Bronchial epithelial cell (primary cell): Measurements from ENCODE around the gene SPOPL. TPM values are rescaled to one million over a fixed set of nuclear protein-coding genes. Genes with fewer than 3 reads are reported as not detected.
A peak's percentile ranks its signal among the peaks of the same experiment; 100 is the strongest.

Experiments
- DNase-seq: peaks from one replicate; pipeline ENCODE4 v3.0.0-alpha.2; 2010; ENCODE audit warnings: low read depth
- FAIRE-seq: peaks from 2 replicates; lab custom pipeline; 2011; peaks lifted over from hg19 to GRCh38; lab: Jason Lieb, UNC
- H3K27me3 ChIP-seq: 2 replicates; pipeline ENCODE4 v1.5.1; 2011; ENCODE audit warnings: low read length; ENCODE audit not compliant: control insufficient read depth, insufficient read depth
- H3K36me3 ChIP-seq: 2 replicates; pipeline ENCODE4 v1.5.1; 2011; ENCODE audit warnings: low read length; ENCODE audit not compliant: control insufficient read depth, insufficient read depth
- H3K4me3 ChIP-seq: 2 replicates; pipeline ENCODE4 v1.5.1; 2011; ENCODE audit warnings: mild to moderate bottlenecking, low read depth, low read length, control low read depth
- CTCF ChIP-seq: IDR thresholded peaks from 2 replicates; pipeline ENCODE4 v1.5.1; 2011; ENCODE audit warnings: mild to moderate bottlenecking, moderate library complexity, low read length, control low read depth, inconsistent platforms; ENCODE audit not compliant: insufficient read depth, severe bottlenecking
- total RNA-seq: library from RNA; depleted of rRNA; stranded (reverse); fragments of >200 nt; gene quantifications from 2 replicates; pipeline ENCODE4 v1.2.1, GENCODE V29; 2014

SPOPL gene
- total RNA-seq, 1 donor from 2014 or later = 34.8 TPM

- Histone ChIP-seq H3K27me3 (no peaks in the 10 kb centered on the region), H3K36me3 (no peaks in the 10 kb centered on the region), H3K4me3 (no peak overlapping the region)
- DNase-seq (no peak), FAIRE-seq (no peak)
- TF ChIP-seq CTCF = no peak
Measured at GRCh38 chr2:138507267-138507666, 5.7 kb downstream of the SPOPL start.

- FAIRE-seq = no peak
- TF ChIP-seq CTCF = no peak
- Histone ChIP-seq H3K36me3 (no peaks in the 10 kb centered on the region), H3K4me3 (no peak overlapping the region), H3K27me3 (no peaks in the 10 kb centered on the region)
- no peak for DNase-seq
Measured at GRCh38 chr2:138510319-138510718, 8.7 kb downstream of the SPOPL start.

- DNase-seq = peak; percentile 63
- FAIRE-seq = no peak
- H3K4me3 ChIP-seq = no peak overlapping the region
- no peaks in the 10 kb centered on the region for H3K27me3 ChIP-seq
- no peak for TF ChIP-seq CTCF
- H3K36me3 ChIP-seq = no peaks in the 10 kb centered on the region
Measured at GRCh38 chr2:138512672-138513071, 11.1 kb downstream of the SPOPL start.

GRCh38 chr2:138514173-138514572, 12.6 kb downstream of the SPOPL start:
- TF ChIP-seq CTCF = no peak
- no peaks in the 10 kb centered on the region for H3K36me3 ChIP-seq
- no peak overlapping the region for H3K4me3 ChIP-seq
- no peaks in the 10 kb centered on the region for H3K27me3 ChIP-seq
- FAIRE-seq (no peak), DNase-seq (no peak)

GRCh38 chr2:138515092-138515491, 13.5 kb downstream of the SPOPL start:
- Histone ChIP-seq H3K36me3 (no peaks in the 10 kb centered on the region), H3K4me3 (no peak overlapping the region), H3K27me3 (no peaks in the 10 kb centered on the region)
- no peak for TF ChIP-seq CTCF
- DNase-seq (peak; percentile 51), FAIRE-seq (peak; percentile 7)

- FAIRE-seq (no peak), DNase-seq (no peak)
- H3K4me3 ChIP-seq = no peak overlapping the region
- H3K36me3 ChIP-seq = no peaks in the 10 kb centered on the region
- H3K27me3 ChIP-seq = no peaks in the 10 kb centered on the region
- no peak for TF ChIP-seq CTCF
Measured at GRCh38 chr2:138516030-138516704, 14.6 kb downstream of the SPOPL start.
